Kidney (tissue), 14 donors: ENCODE measurements around the gene PLXNA2. TPM values are rescaled to one million over a fixed set of nuclear protein-coding genes. Genes with fewer than 3 reads are reported as not detected.

ENCODE experiments used
- DNase-seq, 5 donors: peaks; one replicate each; pipeline ENCODE4 v3.0.0-alpha.2; 2013 to 2020
- FAIRE-seq: peaks from 2 replicates; lab custom pipeline; 2012; peaks lifted over from hg19 to GRCh38; lab: Jason Lieb, UNC
- H3K27ac ChIP-seq, 2 donors: one replicate each; pipeline ENCODE4 v1.7.0; 2013; ENCODE audit warnings: low read depth in 2 of 2, low read length in 2 of 2, inconsistent platforms in 1 of 2
- H3K27me3 ChIP-seq: one replicate; pipeline ENCODE4 v1.7.1; 2013; ENCODE audit warnings: low read length, inconsistent platforms; ENCODE audit not compliant: control insufficient read depth, insufficient read depth
- H3K36me3 ChIP-seq, 3 donors: one replicate each; pipeline versions ENCODE4 v1.7.0 to v1.7.1; 2013; ENCODE audit warnings: low read length in 3 of 3, control low read depth in 1 of 3, inconsistent platforms in 1 of 3; ENCODE audit not compliant: insufficient read depth in 3 of 3, control insufficient read depth in 2 of 3
- H3K4me1 ChIP-seq, 3 donors: one replicate each; pipeline versions ENCODE4 v1.7.0 to v1.7.1; 2013; ENCODE audit warnings: low read length in 3 of 3, inconsistent platforms in 1 of 3, low read depth in 1 of 3; ENCODE audit not compliant: control insufficient read depth in 2 of 3, insufficient read depth in 2 of 3
- H3K4me3 ChIP-seq, 3 donors: one replicate each; pipeline versions ENCODE4 v1.7.0 to v1.8.1; 2013; ENCODE audit warnings: low read length in 3 of 3, control low read depth in 1 of 3, inconsistent platforms in 1 of 3
- H3K9ac ChIP-seq, 3 donors: one replicate each; pipeline versions ENCODE4 v1.7.0 to v1.7.1; 2013; ENCODE audit warnings: low read length in 3 of 3, control low read depth in 1 of 3, inconsistent platforms in 1 of 3
- H3K9me3 ChIP-seq, 3 donors: one replicate each; pipeline versions ENCODE4 v1.7.0 to v1.7.1; 2013; ENCODE audit warnings: low read length in 3 of 3, control low read depth in 1 of 3, inconsistent platforms in 1 of 3; ENCODE audit not compliant: control insufficient read depth in 2 of 3, insufficient read depth in 1 of 3
- intact Hi-C: fragments of 100-400 bp; cut with DNase I; formaldehyde crosslinking; loops from one replicate; pipeline ENCODE4 v1.11.1; 2022
- polyA plus RNA-seq: library from polyadenylated mRNA; stranded (reverse); fragments of 350-450 nt; fragmentation: Illumina TruSeq; extraction: RNeasy Lipid Tissue Mini Kit (QIAGEN cat#74804); gene quantifications from one replicate; pipeline ENCODE4 v1.2.3, GENCODE V29; 2014; ENCODE audit warnings: low read depth, low replicate concordance; ENCODE audit not compliant: insufficient read depth
- total RNA-seq: library from RNA; stranded (reverse); fragmentation: NEBNext Ultra II Directional; extraction: Animal tissue kit (Norgen Biotek cat#: 25700); gene quantifications from one replicate; pipeline ENCODE4 v1.2.1, GENCODE V29; 2021
- TF ChIP-seq, protein P1 (sequence below): IDR thresholded peaks from 3 replicates; pipeline ENCODE4 v1.5.1; 2012; ENCODE audit warnings: mild to moderate bottlenecking, moderate library complexity, borderline replicate concordance; ENCODE audit not compliant: insufficient read depth; ENCODE audit errors: extremely low read depth
- donor health status: control.
- donor health status: control.
- donor health status: control.
- donor health status: control.
- donor health status: control.
- donor health status: DM: yes; HTN: yes; CAD: no.
- donor health status: Normal renal cell carcinoma (clear cell type).

The PLXNA2 gene
- total and polyA plus RNA-seq, 2 donors from 2014 or later: 2.4 to 27.9 TPM

DNA sequence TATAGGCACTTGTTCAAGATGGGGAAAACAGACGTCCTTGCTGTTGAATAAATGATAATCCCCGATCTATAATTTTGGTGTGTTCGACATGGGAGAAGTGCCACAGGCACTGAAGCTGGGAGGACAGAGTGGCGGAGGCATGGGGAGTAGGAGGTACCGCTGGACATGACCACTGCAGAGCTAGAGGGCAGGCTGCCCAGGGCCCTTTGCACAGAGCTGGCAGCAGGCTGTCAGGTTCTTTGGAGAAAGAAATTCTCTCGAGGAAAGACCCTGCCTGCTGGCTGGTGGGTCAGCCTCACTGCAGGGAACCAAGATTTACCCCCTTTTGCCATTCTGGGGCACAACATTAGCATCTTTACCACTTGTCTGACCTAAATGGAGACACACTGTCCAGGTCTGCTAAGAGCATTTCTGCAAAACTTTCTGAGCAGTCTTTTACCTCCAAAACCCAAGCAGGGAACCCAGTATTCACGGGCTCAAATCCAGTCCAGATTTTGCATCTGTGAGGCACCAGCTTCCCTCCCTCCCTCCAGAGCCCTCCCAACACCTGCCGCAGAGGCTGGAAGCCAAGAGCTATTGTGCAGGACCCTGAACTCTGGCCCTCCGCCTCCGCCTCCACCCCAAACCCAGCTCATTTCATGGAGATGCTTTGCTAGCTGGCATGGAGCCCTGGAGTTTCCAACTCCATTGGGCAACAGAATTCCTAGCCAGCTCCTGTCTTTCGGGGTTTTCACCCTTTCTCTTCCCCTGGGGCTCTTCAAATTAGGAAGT lies 142.3 kb downstream of the PLXNA2 start:
- Histone ChIP-seq H3K27ac (no peak overlapping the region), H3K9me3 (no peaks in the 10 kb centered on the region), H3K4me1 (no peaks in the 10 kb centered on the region), H3K4me3 (no peak overlapping the region), H3K9ac (no peak overlapping the region), H3K36me3 (peaks cover 0 to 4% (median 3%) of the 10 kb centered on the region in 3 donors), H3K27me3 (no peaks in the 10 kb centered on the region)
- intact Hi-C loops: no loop called here
- DNase-seq (no peak), FAIRE-seq (no peak)
- TF ChIP-seq, protein P1, sequence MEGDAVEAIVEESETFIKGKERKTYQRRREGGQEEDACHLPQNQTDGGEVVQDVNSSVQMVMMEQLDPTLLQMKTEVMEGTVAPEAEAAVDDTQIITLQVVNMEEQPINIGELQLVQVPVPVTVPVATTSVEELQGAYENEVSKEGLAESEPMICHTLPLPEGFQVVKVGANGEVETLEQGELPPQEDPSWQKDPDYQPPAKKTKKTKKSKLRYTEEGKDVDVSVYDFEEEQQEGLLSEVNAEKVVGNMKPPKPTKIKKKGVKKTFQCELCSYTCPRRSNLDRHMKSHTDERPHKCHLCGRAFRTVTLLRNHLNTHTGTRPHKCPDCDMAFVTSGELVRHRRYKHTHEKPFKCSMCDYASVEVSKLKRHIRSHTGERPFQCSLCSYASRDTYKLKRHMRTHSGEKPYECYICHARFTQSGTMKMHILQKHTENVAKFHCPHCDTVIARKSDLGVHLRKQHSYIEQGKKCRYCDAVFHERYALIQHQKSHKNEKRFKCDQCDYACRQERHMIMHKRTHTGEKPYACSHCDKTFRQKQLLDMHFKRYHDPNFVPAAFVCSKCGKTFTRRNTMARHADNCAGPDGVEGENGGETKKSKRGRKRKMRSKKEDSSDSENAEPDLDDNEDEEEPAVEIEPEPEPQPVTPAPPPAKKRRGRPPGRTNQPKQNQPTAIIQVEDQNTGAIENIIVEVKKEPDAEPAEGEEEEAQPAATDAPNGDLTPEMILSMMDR: no peak

DNA sequence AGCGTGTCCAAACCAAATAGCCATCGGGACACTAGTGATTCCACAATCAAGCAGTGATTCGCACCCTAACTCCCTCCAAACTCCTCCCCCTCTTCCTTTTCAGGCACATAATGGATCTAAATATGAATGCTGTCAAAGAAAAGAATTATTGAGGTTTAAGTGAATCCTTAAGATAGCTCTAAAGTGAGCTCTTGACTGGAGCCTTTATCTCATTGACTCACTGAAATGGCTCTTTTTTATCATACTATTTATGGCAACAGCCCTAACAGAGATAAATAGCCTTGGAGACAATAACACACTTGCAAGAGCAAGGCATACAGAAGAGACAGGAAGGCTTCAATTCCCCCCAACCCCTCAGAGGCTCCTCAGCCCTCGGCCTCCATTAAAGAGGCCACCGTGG lies 143.3 kb downstream of the PLXNA2 start:
- intact Hi-C loops: no loop called here
- Histone ChIP-seq H3K27ac (no peak overlapping the region), H3K9me3 (no peaks in the 10 kb centered on the region), H3K36me3 (peaks cover 0 to 4% (median 3%) of the 10 kb centered on the region in 3 donors), H3K9ac (no peak overlapping the region), H3K4me1 (no peaks in the 10 kb centered on the region), H3K27me3 (no peaks in the 10 kb centered on the region), H3K4me3 (no peak overlapping the region)
- FAIRE-seq (no peak), DNase-seq (no peak)
- TF ChIP-seq, protein P1: no peak

DNA sequence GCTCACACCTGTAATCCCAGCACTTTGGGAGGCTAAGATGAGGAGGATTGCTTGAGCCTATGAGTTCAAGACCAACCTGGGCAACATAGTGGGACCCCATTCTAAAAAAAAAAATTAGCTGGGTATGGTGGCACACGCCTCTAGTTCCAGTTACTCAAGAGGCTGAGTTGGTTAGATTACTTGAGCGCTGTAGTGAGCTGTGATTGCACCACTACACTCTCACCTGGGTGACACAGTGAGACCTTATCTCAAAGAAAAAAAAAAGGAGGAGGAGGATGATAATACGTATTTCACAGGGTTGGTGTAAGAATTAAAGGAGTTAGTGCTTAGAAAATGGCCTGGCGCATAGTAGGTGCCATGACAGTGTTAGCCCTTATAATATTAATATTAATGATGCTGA lies 144.1 kb downstream of the PLXNA2 start:
- intact Hi-C loops: no loop called here
- DNase-seq: no peak
- no peak overlapping the region for H3K27ac ChIP-seq
- TF ChIP-seq, protein P1: no peak
- H3K4me1 ChIP-seq: no peaks in the 10 kb centered on the region
- no peaks in the 10 kb centered on the region for H3K9me3 ChIP-seq
- peaks cover 0 to 6% (median 4%) of the 10 kb centered on the region in 3 donors for H3K36me3 ChIP-seq
- no peaks in the 10 kb centered on the region for H3K27me3 ChIP-seq
- no peak overlapping the region for H3K9ac ChIP-seq
- FAIRE-seq: no peak
- H3K4me3 ChIP-seq: no peak overlapping the region
